HEK293 (cell line): ENCODE results near the gene ASAP2.

ENCODE experiments used
- CTCF ChIA-PET: fragments of 350-600 bp; formaldehyde crosslinking; extraction: SDS; loops from one replicate; lab custom pipeline; 2021; ENCODE audit warnings: antibody characterized with exemption; lab: Yijun Ruan, JAX
- POLR2A ChIA-PET: fragments of 300-600 bp; formaldehyde crosslinking; extraction: SDS; loops from one replicate; lab custom pipeline; 2020; ENCODE audit warnings: antibody characterized with exemption, inconsistent platforms; lab: Yijun Ruan, JAX
- H3K27ac ChIP-seq: fragments of 200-500 bp; sonication (Bioruptor generic); 2 replicates; pipeline ENCODE4 v1.5.1; 2014; ENCODE audit warnings: low read depth, low read length, control low read depth, inconsistent platforms; ENCODE audit errors: extremely low read depth
- H3K36me3 ChIP-seq, 2 experiments: fragments of 200-500 bp in 1 of 2; sonication (Bioruptor generic) in 1 of 2; 1 replicate in 1 of 2; 2 replicates in 1 of 2; pipeline ENCODE4 v1.5.1; 2014 to 2017; ENCODE audit warnings: inconsistent platforms in 2 of 2, low read length in 2 of 2; ENCODE audit not compliant: control insufficient read depth in 2 of 2, insufficient read depth in 1 of 2
- H3K4me1 ChIP-seq: fragments of 200-500 bp; sonication (Bioruptor generic); 2 replicates; pipeline ENCODE4 v1.5.1; 2014; ENCODE audit warnings: mild to moderate bottlenecking, low read length, inconsistent platforms; ENCODE audit not compliant: control insufficient read depth, insufficient read depth
- H3K4me3 ChIP-seq: 2 replicates; pipeline ENCODE4 v1.5.1; 2011; ENCODE audit warnings: low read depth, mild to moderate bottlenecking, control low read depth, low read length, moderate library complexity
- H3K9me3 ChIP-seq: fragments of 200-500 bp; sonication (Bioruptor generic); 2 replicates; pipeline ENCODE4 v1.5.1; 2014; ENCODE audit warnings: low read depth, low read length, inconsistent platforms; ENCODE audit not compliant: control insufficient read depth, insufficient read depth
- ZBTB1 ChIP-seq: fragments of 450-650 bp; formaldehyde crosslinking; IDR thresholded peaks from 2 replicates; pipeline ENCODE4 v1.5.1; 2016; ENCODE audit warnings: missing biosample characterization, missing genetic modification characterization
- ZNF112 ChIP-seq: fragments of 450-650 bp; formaldehyde crosslinking; IDR thresholded peaks from 2 replicates; pipeline ENCODE4 v1.5.0; 2017; ENCODE audit warnings: missing biosample characterization, missing genetic modification characterization
- ZNF146 ChIP-seq: fragments of 450-650 bp; formaldehyde crosslinking; IDR thresholded peaks from 2 replicates; pipeline ENCODE4 v1.5.1; 2016; ENCODE audit warnings: missing biosample characterization, missing genetic modification characterization
- ZNF16 ChIP-seq: fragments of 450-650 bp; formaldehyde crosslinking; IDR thresholded peaks from 2 replicates; pipeline ENCODE4 v1.5.1; 2016; ENCODE audit warnings: low read depth, missing biosample characterization, missing genetic modification characterization
- ZNF214 ChIP-seq: fragments of 450-650 bp; formaldehyde crosslinking; IDR thresholded peaks from 2 replicates; pipeline ENCODE4 v1.5.1; 2017; ENCODE audit warnings: missing biosample characterization, mild to moderate bottlenecking, missing genetic modification characterization, borderline replicate concordance
- ZNF341 ChIP-seq: fragments of 450-650 bp; formaldehyde crosslinking; IDR thresholded peaks from 2 replicates; pipeline ENCODE4; 2016; ENCODE audit warnings: low read depth, missing biosample characterization, missing genetic modification characterization
- ZNF473 ChIP-seq: fragments of 450-650 bp; formaldehyde crosslinking; IDR thresholded peaks from 2 replicates; pipeline ENCODE4 v1.5.1; 2017; ENCODE audit warnings: missing biosample characterization, missing genetic modification characterization
- ZNF600 ChIP-seq: fragments of 450-650 bp; formaldehyde crosslinking; IDR thresholded peaks from 2 replicates; pipeline ENCODE4 v1.5.1; 2016; ENCODE audit warnings: missing biosample characterization, missing genetic modification characterization
- ZNF621 ChIP-seq: fragments of 450-650 bp; formaldehyde crosslinking; IDR thresholded peaks from 2 replicates; pipeline ENCODE4 v1.5.1; 2017; ENCODE audit warnings: missing biosample characterization, missing genetic modification characterization
- ZNF791 ChIP-seq: fragments of 450-650 bp; formaldehyde crosslinking; IDR thresholded peaks from 2 replicates; pipeline ENCODE4 v1.5.1; 2016; ENCODE audit warnings: missing biosample characterization, missing genetic modification characterization
- ZXDB ChIP-seq: fragments of 450-650 bp; formaldehyde crosslinking; IDR thresholded peaks from 2 replicates; pipeline ENCODE4 v1.5.1; 2016; ENCODE audit warnings: missing biosample characterization, missing genetic modification characterization
- TF ChIP-seq, protein P1 (sequence below): fragments of 450-650 bp; formaldehyde crosslinking; IDR thresholded peaks from 2 replicates; pipeline ENCODE4 v1.5.1; 2017; ENCODE audit warnings: missing biosample characterization, missing genetic modification characterization
- TF ChIP-seq, protein P2 (sequence below): fragments of 450-650 bp; formaldehyde crosslinking; IDR thresholded peaks from 2 replicates; pipeline ENCODE4 v1.5.1; 2017; ENCODE audit warnings: missing biosample characterization, mild to moderate bottlenecking, missing genetic modification characterization, moderate library complexity
- TF ChIP-seq, protein P3 (sequence below): fragments of 450-650 bp; formaldehyde crosslinking; IDR thresholded peaks from 2 replicates; pipeline ENCODE4 v1.5.1; 2016; ENCODE audit warnings: missing biosample characterization, missing genetic modification characterization
- TF ChIP-seq, protein P4 (sequence below): fragments of 450-650 bp; formaldehyde crosslinking; IDR thresholded peaks from 2 replicates; pipeline ENCODE4; 2016; ENCODE audit warnings: missing biosample characterization, missing genetic modification characterization
- TF ChIP-seq, protein P5 (sequence below): fragments of 450-650 bp; formaldehyde crosslinking; optimal IDR thresholded peaks from 2 replicates; pipeline ENCODE3; 2016; ENCODE audit warnings: missing biosample characterization, mild to moderate bottlenecking, missing genetic modification characterization
- TF ChIP-seq, protein P6 (sequence below): fragments of 450-650 bp; formaldehyde crosslinking; IDR thresholded peaks from 2 replicates; pipeline ENCODE4 v1.5.1; 2016; ENCODE audit warnings: missing biosample characterization, missing genetic modification characterization, borderline replicate concordance
- TF ChIP-seq, protein P7 (sequence below): fragments of 450-650 bp; formaldehyde crosslinking; IDR thresholded peaks from 2 replicates; pipeline ENCODE4 v1.5.1; 2016; ENCODE audit warnings: missing biosample characterization, missing genetic modification characterization

ASAP2 gene

DNA sequence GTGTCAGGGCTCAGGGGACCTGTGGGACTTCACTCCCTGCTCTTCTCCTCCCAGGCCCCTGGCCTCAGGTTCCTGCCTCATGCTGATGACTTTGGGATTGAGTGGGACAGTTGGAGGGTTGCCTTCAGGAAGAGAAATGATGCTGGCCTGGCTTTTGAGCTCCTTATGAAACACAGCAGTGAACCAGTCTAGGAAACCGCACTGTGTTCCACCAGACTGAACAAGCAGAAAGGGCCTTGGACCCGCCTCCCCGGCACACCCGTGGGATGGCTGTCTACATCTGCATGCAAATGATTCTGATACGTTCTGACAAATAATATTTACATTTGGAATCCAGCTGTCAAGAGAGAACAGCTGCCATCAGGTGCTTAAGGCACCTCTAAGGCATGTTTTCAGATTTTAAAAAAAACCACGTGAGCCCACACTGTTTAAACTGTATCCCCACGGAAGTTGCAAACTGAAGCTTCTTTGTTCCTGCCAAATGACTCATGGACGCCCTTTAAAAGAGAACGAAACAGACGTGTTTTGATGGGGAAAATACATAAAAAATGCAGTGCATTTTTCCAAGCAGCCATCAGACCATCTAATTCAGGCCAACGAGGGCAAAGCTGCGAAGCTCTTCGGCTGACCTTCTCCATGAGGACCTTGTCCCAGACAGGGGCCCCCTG is 27.6 kb upstream of the ASAP2 start:
- ChIA-PET POLR2A (interaction anchor here (1.5 kb wide), 1 partner anchor 28 kb away, joined by 4 read pairs; the partner anchor contains the start of gene ASAP2), CTCF (interaction anchor here (0.6 kb wide), 1 partner anchor 29 kb away, joined by 3 read pairs; no protein-coding TSS in a partner anchor)
- no peaks in the 10 kb centered on the region for H3K36me3 ChIP-seq
- H3K27ac ChIP-seq = no peak overlapping the region
- no peak overlapping the region for H3K4me3 ChIP-seq
- no peaks in the 10 kb centered on the region for H3K9me3 ChIP-seq
- H3K4me1 ChIP-seq = peaks cover 6% of the 10 kb centered on the region; the same call in 1 of the 2 replicates
- TF ChIP-seq ZNF791 (tag by site-specific recombination) (no peak), ZNF16 (no peak), ZBTB1 (tag by site-specific recombination) (no peak), ZNF621 (no peak), ZNF341 (tag by site-specific recombination) (no peak)
- TF ChIP-seq, protein P1, sequence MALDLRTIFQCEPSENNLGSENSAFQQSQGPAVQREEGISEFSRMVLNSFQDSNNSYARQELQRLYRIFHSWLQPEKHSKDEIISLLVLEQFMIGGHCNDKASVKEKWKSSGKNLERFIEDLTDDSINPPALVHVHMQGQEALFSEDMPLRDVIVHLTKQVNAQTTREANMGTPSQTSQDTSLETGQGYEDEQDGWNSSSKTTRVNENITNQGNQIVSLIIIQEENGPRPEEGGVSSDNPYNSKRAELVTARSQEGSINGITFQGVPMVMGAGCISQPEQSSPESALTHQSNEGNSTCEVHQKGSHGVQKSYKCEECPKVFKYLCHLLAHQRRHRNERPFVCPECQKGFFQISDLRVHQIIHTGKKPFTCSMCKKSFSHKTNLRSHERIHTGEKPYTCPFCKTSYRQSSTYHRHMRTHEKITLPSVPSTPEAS (tag by site-specific recombination) = no peak
- TF ChIP-seq, protein P2, sequence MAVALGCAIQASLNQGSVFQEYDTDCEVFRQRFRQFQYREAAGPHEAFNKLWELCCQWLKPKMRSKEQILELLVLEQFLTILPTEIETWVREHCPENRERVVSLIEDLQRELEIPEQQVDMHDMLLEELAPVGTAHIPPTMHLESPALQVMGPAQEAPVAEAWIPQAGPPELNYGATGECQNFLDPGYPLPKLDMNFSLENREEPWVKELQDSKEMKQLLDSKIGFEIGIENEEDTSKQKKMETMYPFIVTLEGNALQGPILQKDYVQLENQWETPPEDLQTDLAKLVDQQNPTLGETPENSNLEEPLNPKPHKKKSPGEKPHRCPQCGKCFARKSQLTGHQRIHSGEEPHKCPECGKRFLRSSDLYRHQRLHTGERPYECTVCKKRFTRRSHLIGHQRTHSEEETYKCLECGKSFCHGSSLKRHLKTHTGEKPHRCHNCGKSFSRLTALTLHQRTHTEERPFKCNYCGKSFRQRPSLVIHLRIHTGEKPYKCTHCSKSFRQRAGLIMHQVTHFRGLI (tag by site-specific recombination) = no peak
- TF ChIP-seq, protein P3, sequence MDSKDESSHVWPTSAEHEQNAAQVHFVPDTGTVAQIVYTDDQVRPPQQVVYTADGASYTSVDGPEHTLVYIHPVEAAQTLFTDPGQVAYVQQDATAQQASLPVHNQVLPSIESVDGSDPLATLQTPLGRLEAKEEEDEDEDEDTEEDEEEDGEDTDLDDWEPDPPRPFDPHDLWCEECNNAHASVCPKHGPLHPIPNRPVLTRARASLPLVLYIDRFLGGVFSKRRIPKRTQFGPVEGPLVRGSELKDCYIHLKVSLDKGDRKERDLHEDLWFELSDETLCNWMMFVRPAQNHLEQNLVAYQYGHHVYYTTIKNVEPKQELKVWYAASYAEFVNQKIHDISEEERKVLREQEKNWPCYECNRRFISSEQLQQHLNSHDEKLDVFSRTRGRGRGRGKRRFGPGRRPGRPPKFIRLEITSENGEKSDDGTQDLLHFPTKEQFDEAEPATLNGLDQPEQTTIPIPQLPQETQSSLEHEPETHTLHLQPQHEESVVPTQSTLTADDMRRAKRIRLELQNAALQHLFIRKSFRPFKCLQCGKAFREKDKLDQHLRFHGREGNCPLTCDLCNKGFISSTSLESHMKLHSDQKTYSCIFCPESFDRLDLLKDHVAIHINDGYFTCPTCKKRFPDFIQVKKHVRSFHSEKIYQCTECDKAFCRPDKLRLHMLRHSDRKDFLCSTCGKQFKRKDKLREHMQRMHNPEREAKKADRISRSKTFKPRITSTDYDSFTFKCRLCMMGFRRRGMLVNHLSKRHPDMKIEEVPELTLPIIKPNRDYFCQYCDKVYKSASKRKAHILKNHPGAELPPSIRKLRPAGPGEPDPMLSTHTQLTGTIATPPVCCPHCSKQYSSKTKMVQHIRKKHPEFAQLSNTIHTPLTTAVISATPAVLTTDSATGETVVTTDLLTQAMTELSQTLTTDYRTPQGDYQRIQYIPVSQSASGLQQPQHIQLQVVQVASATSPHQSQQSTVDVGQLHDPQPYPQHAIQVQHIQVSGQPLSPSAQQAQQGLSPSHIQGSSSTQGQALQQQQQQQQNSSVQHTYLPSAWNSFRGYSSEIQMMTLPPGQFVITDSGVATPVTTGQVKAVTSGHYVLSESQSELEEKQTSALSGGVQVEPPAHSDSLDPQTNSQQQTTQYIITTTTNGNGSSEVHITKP (tag by site-specific recombination) = no peak

DNA sequence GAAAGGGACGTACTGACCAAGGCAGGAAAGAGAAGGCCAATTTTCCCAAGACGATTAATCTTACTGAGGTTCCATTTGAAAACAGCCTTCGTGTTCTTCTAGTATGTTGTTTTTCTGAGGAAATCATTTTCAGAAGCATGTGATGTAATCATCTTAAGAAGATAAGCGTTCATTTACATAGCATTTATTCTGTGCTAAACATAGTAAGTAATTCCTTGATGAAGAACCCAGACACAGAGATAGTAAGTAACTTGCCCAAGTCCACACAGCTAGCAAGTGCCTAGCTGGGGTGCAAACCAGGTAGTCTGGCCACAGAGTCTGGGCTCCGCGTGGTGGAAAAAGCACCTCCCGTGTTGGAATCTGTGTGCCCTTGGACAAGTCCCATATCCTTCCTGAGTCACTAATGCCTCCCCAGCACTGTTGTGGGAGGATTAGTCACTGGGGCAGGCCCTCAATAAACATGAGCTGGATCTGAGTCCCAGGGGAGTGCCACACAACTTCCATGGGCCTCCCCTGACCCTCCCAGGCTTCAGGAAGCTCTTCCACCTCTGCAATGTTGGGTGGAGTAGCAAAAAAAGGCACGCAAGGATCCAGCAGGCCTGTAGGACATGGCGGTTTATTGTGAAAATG is 26.9 kb upstream of the ASAP2 start:
- Histone ChIP-seq H3K4me3 (no peak overlapping the region), H3K36me3 (no peaks in the 10 kb centered on the region), H3K4me1 (peaks cover 6% of the 10 kb centered on the region; the same call in 1 of the 2 replicates), H3K27ac (no peak overlapping the region), H3K9me3 (no peaks in the 10 kb centered on the region)
- ChIA-PET POLR2A (no interaction called here), CTCF (no interaction called here)
- TF ChIP-seq, protein P4, sequence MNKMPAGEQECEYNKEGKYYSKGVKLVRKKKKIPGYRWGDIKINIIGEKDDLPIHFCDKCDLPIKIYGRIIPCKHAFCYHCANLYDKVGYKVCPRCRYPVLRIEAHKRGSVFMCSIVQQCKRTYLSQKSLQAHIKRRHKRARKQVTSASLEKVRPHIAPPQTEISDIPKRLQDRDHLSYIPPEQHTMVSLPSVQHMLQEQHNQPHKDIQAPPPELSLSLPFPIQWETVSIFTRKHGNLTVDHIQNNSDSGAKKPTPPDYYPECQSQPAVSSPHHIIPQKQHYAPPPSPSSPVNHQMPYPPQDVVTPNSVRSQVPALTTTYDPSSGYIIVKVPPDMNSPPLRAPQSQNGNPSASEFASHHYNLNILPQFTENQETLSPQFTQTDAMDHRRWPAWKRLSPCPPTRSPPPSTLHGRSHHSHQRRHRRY = no peak
- TF ChIP-seq ZNF146 (tag by site-specific recombination) (no peak), ZXDB (tag by site-specific recombination) (no peak), ZNF214 (tag by site-specific recombination) (no peak), ZNF473 (tag by site-specific recombination) (no peak), ZNF600 (tag by site-specific recombination) (peak; percentile 50; the same call in 1 of the 2 replicates), ZNF112 (tag by site-specific recombination) (no peak)
- TF ChIP-seq, protein P5, sequence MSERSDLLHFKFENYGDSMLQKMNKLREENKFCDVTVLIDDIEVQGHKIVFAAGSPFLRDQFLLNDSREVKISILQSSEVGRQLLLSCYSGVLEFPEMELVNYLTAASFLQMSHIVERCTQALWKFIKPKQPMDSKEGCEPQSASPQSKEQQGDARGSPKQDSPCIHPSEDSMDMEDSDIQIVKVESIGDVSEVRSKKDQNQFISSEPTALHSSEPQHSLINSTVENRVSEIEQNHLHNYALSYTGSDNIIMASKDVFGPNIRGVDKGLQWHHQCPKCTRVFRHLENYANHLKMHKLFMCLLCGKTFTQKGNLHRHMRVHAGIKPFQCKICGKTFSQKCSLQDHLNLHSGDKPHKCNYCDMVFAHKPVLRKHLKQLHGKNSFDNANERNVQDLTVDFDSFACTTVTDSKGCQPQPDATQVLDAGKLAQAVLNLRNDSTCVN (tag by site-specific recombination) = no peak
- TF ChIP-seq, protein P6, sequence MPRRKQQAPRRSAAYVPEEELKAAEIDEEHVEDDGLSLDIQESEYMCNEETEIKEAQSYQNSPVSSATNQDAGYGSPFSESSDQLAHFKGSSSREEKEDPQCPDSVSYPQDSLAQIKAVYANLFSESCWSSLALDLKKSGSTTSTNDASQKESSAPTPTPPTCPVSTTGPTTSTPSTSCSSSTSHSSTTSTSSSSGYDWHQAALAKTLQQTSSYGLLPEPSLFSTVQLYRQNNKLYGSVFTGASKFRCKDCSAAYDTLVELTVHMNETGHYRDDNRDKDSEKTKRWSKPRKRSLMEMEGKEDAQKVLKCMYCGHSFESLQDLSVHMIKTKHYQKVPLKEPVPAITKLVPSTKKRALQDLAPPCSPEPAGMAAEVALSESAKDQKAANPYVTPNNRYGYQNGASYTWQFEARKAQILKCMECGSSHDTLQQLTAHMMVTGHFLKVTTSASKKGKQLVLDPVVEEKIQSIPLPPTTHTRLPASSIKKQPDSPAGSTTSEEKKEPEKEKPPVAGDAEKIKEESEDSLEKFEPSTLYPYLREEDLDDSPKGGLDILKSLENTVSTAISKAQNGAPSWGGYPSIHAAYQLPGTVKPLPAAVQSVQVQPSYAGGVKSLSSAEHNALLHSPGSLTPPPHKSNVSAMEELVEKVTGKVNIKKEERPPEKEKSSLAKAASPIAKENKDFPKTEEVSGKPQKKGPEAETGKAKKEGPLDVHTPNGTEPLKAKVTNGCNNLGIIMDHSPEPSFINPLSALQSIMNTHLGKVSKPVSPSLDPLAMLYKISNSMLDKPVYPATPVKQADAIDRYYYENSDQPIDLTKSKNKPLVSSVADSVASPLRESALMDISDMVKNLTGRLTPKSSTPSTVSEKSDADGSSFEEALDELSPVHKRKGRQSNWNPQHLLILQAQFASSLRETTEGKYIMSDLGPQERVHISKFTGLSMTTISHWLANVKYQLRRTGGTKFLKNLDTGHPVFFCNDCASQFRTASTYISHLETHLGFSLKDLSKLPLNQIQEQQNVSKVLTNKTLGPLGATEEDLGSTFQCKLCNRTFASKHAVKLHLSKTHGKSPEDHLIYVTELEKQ (tag by site-specific recombination) = no peak
- TF ChIP-seq, protein P7, sequence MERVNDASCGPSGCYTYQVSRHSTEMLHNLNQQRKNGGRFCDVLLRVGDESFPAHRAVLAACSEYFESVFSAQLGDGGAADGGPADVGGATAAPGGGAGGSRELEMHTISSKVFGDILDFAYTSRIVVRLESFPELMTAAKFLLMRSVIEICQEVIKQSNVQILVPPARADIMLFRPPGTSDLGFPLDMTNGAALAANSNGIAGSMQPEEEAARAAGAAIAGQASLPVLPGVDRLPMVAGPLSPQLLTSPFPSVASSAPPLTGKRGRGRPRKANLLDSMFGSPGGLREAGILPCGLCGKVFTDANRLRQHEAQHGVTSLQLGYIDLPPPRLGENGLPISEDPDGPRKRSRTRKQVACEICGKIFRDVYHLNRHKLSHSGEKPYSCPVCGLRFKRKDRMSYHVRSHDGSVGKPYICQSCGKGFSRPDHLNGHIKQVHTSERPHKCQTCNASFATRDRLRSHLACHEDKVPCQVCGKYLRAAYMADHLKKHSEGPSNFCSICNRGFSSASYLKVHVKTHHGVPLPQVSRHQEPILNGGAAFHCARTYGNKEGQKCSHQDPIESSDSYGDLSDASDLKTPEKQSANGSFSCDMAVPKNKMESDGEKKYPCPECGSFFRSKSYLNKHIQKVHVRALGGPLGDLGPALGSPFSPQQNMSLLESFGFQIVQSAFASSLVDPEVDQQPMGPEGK (tag by site-specific recombination) = no peak
